ENCODE data around the gene PPM1M.
"Not testable (repeated sequence)": the region's sequence is repeated elsewhere in the genome, so short reads cannot be mapped to it uniquely, and the experiment has no call there.

Gene PPM1M

DNA sequence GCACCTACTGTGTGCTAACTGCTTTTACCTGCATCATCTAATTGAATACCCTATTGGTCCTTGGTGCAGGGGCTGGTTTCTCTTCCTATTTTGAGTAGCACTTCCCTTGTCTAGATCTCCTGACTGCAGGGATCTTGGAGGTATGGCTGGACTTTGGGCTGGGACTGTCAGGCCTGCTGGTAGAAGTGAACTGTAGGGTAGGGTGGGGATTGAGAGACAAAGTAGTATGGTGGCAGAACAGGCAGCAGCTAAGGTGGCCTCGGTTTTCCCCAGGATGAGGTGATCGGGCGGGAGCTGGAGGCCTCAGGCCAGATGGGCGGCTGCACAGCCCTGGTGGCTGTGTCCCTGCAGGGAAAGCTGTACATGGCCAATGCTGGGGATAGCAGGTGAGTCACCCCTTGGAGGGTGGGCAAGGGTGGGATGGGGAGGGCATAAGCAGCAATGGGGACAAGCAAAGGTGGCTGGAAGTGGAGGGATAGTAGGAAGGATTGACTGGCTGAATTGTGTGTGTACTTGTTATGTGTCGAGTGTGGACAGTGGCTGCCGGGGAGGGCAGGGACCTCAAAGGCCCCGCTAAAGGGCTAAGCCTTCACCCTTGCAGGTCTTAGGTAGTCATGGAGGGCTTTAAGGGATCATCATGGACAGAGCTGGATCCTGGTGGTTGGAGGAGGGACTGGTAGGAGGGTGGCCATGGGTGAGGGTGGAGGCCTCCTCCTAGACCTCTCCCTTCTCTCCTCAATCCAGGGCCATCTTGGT is 2.0 kb downstream of the PPM1M start:
- DNase-seq (ENCODE audit: low spot score) = no peak

DNA sequence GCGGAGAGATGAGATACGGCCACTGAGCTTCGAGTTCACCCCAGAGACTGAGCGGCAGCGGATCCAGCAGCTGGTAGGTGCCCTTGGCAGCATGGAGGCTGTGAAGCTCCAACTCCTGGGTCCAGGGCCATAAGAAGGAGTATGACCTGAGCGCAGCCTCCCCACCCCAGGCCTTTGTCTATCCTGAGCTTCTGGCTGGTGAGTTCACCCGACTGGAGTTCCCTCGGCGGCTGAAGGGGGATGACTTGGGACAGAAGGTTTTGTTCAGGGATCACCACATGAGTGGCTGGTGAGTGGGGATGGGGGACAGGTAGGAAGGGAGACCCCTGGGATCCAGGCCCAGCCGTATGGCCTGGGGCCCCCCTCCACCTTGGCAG is 2.6 kb downstream of the PPM1M start:
- DNase-seq (ENCODE audit: low spot score) = no peak

DNA sequence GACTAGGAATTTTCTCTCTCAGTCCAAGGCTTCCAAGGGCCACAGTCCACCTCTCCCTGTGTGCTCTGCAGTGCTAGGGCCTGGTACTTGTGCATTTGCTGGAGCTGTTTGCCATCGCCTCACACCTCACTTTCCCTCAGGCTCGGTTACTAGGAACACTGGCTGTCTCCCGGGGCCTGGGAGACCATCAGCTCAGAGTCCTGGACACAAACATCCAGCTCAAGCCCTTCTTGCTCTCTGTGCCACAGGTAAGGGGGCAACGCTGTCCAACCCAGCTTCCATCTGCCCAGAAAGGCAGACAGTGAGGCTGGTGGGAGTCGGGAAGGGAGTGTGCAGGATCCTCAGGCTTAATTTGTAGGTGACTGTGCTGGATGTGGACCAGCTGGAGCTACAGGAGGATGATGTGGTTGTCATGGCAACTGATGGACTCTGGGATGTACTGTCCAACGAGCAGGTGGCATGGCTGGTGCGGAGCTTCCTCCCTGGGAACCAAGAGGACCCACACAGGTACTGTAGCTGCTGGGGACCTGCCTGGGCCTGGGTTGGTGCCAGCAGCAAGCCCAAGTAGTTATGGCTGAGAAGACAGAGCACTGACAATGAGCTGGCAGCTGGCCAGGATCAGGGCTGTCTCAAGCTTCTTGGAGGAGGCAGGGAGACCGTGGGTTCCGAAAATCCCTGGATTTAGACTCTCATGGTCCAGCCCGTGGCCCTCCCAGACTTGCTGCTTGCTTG is 3.4 kb downstream of the PPM1M start:
- DNase-seq (ENCODE audit: low spot score) = no peak

DNA sequence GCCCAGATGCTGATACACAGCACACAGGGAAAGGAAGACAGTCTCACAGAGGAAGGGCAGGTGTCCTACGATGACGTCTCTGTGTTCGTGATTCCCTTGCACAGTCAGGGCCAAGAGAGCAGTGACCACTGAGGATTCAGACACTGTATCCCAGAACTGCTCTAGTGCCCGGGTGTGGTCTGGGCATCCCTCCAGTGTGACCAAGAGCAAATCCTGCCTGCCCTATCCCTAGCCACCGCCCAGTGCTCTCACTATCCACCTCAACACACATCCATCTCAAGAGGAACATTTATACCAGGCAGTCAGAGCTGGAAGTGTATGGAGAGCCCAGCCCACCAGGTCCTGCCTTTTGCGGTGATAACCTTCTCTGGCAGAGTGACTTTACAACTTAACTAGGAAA is 4.1 kb downstream of the PPM1M start:
- peak; percentile 42 for DNase-seq (ENCODE audit: low spot score)

DNA sequence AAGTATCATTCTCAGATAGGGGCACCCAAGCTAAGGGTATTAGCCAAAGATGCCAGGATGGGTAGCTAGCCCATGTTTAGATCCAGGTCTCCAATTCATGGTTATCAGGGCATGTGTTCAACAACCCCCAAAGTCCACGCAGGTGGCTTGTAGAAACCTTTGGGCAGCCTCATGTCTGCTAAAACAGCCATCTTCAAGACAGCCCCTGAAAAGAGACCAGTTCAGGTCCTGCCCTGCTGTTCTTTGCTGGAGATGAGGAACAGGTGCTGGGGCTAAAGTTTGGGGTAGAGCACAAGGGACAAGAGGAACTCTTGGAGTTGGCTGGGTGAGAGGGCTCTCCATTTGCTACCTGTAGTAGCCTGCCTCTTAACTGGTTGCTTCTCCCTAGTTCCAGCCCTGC is 4.6 kb downstream of the PPM1M start:
- no peak for DNase-seq (ENCODE audit: low spot score)

DNA sequence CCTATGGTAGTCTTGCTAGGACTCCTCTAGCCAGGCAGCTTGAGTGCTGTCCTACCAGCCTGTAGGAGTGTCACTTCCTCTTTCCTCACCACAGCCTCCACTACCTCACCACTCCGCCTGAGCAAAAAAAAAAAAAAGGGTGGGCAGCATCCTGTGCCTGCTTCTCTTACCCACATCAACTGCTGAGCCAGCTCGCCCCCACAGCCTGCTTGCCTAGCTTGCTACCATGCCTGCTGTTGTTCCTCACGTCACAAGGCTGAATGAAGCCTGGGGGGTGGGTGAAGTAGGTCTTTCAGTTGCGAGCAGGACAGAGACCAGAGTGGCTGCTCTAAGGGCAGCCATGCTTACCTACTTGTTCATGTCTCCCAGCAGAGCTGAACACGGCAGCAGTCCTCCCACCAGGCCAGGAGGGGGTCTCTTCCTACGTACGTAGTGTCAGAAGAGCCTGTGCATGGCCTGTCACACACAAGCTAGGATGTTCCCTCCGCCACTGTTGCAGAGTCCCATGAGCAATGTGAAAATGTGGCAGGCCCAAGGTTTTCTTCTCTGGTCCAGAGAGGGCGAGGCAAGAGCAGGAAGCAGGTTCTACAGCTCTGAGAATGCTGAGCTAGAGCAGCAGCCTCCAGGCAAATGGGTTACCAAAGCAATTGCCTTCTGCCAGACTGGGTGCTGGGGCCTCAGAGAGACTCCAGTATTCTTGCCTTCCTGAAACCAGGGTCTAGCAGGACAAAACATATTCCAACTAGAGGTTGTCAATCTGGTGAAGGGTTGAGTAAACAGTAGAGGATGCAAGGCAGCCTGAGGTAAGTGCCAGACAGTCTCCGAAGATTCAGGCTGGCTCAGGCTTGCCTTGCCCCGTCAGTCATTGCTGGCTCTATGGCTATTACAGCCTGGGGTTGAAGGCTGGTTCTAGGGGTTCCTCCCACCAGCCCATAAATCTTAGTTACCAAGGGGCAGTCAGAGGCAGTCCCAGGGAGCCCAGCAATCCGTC is 8.1 kb downstream of the PPM1M start:
- DNase-seq (ENCODE audit: low spot score) = peak; percentile 9

DNA sequence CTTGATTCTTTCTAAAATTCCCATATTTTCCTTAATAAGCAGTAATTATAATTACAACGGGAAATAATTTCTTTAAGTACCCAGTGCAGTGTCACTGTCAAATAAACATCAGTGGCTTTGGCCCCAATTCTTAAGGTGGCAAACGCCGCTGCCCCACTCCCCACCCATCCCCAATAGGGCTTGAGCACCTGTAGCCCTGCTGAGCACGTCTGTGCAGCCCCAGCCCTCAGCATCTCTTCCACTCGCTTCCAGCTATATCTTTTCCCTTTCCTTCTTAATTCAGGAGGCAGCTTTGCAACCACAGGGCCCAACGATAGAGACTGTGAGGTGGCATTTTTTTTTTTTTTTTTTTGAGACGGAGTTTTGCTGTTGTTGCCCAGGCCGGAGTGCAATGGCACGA is 9.0 kb downstream of the PPM1M start:
- no peak for DNase-seq (ENCODE audit: low spot score)

DNA sequence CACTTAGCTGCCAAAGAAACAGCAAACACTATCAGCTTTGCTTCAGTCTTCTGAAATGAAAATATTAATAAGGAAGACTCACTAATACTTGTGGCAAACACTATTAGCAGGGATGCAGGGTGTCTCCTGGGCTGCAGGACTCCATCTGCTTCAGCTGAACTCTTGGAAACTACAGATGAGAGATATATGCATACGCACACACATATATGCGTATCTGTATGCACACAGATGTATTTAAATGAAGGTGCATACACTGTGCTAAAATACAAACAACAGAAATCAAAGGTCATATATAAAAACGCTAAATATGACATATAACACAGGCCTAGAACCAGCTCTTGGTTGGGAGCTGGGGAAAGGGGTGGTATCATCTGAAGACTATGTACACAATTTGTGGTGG is 10.6 kb downstream of the PPM1M start:
- DNase-seq (ENCODE audit: low spot score) = no peak

DNA sequence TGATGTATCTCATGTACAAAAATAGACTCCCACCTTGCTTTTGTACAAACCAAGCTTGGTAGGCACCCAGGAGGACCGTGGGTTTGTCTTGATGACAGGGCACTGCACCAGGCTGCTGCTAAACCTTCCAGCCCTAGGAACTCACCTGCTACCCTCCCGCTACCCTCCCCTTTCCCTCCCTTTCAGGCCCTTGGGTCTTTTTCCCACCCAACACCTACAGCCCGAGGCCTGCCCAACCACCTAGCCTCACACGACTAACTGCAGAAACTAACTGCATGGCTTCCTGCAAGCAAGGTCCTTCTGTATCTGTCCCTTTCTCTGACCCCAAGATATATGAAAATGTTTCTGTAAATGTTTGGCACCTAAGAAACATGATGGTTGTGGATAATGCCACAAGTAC is 11.1 kb downstream of the PPM1M start:
- no peak for DNase-seq (ENCODE audit: low spot score)

DNA sequence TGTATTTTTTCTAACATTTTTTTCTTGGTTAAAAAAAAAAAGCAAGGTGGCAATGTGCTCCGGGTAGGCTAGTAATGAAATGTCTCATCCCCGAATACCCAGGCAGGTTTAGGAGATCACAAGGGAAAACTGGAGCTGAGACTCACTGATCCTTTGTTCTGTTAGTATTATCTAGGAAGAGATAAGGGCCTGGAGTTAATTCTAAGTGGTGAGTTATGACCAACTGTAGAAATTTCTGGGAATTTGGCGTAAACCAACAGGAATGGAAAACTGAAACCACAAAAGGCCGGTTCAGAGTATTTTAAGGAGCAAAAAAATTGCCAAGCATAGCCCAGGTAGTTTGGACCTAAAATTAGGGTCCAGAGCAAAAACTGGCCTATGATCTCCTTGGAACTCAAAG is 12.4 kb downstream of the PPM1M start:
- no peak for DNase-seq (ENCODE audit: low spot score)

DNA sequence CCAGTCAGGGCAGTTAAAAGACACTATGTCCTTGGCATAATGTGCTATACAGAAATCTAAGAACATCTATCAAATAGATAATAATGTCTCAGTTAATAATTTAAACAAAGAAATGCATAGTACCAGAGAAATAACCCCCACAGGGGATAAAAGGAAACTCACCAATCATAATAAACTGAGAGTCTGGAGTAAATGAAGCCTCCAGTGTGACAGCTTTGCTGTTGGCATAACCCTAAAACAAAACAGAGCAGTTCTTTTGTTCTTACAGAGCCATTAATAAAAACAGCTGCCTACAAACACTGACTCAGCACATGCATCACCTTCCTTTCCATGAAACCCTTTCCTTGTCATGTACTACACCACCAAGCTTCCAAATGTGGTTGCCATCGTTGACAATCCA is 13.5 kb downstream of the PPM1M start:
- no peak for DNase-seq (ENCODE audit: low spot score)

DNA sequence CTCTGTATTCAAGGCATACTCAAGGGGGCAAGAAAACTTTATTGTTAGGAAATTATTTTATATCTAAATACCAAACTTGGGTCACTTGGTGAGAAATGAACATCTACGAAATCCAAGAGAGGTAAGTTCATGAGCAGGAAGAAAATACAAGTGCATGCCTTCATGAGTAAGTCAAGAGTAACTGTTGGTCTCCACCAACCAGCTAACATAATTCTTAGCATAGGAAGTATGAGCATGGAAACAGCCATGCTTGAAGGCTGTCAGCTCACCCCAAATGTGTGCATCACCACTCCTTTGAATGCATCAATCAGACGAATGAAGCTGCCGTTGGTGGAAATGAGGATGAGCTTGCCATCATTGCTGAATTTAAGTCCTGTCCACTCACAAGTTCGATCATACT is 13.9 kb downstream of the PPM1M start:
- no peak for DNase-seq (ENCODE audit: low spot score)

DNA sequence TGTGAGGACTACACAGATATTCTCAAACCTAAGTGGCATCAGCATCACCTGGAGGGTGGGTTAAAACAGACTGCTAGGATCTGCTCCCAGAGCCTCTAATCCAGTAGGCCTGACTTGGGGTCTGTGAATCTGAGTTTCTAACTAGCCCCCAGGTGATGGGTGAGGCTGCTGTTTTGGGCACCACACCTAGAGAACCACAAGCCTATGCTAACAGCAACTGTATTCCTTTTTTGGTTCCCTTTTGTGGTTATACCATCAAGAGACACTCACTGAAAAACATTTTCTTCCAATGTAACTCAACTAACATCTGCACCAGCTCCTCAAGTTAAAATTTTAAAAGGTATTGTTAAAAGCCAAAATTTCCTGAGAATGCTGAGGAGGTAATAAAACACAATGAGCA is 16.9 kb downstream of the PPM1M start:
- DNase-seq (ENCODE audit: low spot score) = no peak

DNA sequence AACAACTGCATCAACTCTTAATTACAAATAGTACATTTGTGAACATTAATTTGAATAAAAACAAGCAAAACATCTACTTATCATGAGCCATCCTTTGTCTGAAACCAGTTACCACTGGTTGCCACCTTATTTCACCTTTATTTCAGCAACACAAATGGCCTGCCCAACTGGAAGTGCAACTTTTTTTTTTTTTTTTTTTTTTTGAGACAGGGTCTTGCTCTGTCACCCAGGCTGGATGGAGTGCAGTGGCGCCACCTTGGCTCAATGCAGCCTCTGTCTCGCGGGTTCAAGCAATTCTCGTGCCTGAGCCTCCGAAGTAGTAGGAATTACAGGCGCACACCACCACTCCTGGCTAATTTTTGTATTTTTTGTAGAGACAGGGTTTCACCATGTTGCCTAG is 19.8 kb downstream of the PPM1M start:
- no peak for DNase-seq (ENCODE audit: low spot score)

DNA sequence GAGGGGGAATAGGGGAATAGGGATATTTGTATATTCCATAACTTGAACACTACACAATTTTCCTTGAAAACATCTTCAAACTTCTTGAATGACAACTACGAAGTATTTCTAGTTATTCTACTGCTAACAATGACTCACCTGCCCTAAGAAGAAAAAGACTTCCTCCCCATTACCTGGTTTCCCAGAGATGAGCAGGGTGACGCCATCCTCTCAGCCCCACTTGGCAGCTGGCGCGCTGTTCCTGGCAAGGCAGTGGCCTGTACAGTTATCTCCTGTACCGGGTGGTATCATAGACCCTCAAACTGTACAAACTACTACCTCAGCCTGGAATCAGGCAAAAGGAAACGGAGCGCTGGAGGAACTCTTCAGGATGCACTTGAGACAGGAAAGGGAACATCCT is 22.5 kb downstream of the PPM1M start:
- DNase-seq (ENCODE audit: low spot score) = no peak

DNA sequence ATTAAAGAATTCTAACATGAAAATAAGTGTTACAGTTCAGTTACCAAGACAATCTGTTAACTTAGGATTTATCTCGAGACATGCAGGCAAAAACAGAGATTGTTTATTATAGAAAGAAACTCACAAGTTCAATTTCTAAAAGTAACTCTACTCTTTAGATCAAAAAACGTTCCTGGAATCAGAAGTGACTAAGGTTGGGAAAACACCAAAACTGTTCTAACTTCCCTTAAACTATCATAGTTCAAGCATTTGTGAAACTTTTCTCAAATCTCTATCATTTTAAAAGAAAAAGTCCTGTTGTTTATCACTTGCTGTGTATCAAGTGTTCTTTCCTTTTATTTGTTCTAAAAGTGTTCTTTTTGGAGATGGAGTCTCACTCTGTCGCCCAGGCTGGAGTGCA is 24.2 kb downstream of the PPM1M start:
- DNase-seq (ENCODE audit: low spot score) = no peak

DNA sequence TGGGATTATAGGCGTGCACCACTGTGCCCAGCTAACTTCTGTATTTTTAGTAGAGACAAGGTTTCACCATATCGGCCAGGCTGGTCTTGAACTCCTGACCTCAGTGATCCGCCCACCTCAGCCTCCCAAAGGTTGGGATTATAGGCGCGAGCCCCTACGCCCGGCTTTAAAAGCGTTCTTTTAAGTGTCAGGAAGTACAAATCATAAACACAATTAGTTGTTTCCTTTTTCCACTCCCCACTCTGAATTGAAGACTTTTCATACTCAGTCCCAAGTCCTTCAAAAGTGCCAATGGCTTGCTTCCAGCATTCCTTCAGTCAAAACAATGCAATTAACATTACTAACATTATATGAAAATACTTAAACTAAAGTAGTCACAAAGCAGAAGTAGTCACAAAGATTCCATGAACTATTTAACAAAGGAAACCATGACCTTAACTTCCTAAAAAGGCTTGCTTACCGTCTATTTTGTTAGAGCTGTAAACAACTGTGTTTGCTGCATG is 24.7 kb downstream of the PPM1M start:
- no peak for DNase-seq (ENCODE audit: low spot score)

DNA sequence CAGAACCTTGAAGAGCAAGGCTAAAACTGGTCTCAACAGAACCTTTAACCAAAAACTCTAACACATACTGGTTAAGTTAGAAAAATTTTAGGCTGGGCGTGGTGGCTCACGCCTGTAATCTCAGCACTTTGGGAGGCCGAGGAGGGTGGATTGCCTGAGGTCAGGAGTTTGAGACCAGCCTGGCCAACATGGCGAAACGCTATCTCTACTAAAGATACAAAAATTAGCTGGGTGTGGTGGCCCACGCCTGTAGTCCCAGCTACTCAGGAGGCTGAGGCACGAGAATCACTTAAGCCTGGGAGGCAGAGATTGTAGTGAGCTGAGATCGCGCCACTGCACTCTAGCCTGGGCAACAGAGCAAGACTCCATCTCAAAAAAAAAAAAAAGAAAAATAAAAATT is 26.6 kb downstream of the PPM1M start:
- DNase-seq (ENCODE audit: low spot score) = not testable (repeated sequence)

DNA sequence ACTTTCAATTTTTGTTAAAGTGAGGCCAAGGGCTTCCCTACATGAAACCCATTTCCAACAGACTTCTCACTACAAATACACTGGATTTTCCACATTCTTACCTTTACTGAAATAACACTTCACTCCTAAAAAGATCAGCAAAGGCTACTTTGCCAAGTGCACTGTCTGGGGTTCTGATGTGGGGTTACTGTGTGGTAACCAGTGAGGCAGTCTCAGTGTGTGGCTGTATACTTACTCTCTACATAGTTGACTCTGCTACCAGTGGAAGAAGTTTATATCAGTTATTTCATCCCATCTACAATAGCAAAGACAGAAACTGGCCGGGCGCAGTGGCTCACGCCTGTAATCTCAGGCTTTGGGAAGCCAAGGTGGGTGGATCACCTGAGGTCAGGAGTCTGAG is 27.3 kb downstream of the PPM1M start:
- DNase-seq (ENCODE audit: low spot score) = no peak

DNA sequence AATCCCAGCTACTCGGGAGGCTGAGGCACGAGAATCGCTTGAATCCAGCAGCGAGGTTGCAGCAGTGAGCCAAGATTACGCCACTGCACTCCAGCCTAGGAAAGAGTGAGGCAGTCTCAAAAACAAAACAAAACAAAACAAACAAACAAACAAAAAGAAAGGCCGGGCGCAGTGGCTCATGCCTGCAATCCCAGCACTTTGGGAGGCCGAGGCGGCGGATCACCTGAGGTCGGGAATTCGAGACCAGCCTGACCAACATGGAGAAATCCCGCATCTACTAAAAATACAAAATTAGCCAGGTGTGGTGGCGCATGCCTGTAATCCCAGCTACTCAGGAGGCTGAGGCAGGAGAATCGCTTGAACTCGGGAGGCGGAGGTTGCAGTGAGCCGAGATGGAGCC is 29.2 kb downstream of the PPM1M start:
- DNase-seq (ENCODE audit: low spot score) = not testable (repeated sequence)

DNA sequence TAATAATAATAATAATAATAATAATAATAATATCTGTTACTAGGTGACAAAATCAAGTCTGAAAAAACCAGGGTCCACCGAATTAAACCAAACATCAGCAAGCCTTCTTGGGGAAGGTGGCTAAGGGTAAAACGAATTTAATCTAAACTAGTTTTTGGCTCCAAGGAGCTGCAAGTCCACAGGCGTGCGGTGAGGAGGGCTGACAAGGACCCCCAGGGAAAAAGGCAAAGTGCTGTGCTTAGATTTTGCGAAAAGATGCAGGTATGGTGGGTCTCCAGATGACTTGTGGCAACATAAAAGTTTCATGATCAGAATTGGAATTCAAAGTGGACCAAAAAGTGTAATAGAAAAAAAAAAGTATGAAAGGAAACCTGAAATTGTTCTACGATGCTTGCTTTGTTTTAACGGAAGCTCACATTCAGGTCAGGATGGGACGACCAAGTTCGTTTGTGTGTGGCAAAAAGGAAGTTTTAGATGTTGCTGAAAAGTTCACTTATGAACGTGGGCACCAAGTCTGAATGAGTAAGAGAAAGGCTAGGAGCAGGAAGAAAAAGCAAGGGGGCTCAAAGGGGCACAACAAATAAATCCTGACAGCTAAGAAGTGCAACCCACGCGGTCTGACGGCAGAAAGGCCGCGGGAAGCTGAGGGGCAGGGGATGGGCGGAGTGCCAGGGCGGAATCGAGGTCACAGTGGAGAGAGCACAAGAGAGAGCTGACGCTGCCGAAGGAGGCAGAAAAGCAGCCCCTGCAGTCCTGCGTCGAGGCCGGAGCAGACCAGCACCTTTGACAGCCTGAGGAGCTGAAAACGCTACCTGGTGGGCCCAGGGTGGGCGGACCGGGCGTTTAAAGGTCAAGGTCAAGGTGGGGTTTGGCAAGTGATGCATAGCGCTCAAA is 31.8 kb downstream of the PPM1M start:
- DNase-seq (ENCODE audit: low spot score) = peak; percentile 71

Data from AG20443 (cell line).